ENCODE data around the gene BCAT1. TPM values are rescaled to one million over a fixed set of nuclear protein-coding genes. Genes with fewer than 3 reads are reported as not detected.

Gene BCAT1
- total RNA-seq, 4 donors from 2014 or later: 0.80 to 14.0 (median 3.9) TPM

DNA sequence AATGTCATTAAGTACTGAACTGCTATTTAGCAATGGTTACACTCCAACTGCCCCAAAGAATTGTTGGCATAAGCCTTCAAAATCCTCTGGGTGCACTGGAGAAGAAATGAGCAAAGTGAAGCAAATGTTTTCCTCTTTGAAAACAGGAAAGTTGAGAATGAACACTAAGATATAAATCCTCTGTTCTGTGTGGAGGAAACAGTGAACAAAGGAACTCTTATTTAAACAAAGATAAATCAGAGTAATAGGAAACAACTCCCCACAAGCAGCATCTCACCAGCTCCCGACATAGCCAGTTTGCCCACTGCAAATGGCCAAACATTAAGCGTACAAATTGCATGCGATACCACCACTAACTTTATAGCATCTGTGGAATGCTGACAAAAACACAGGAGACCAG lies 54.0 kb downstream of the BCAT1 start:
- Histone ChIP-seq H3K4me1 (no peaks in the 10 kb centered on the region), H3K27me3 (no peaks in the 10 kb centered on the region), H3K36me3 (no peaks in the 10 kb centered on the region), H3K27ac (no peak overlapping the region), H3K4me3 (no peak overlapping the region), H3K9me3 (no peaks in the 10 kb centered on the region)
- 36 to 70% methylated on average over 3 of the region's 3 CpGs for WGBS, 2 donors (ENCODE audit: low coverage in 1 of 2)
- in situ Hi-C loops (cut with MboI; ENCODE audit: low pct_ligation_motif_present in 1 of 4, low pct_unique_long_range_greater_than_20kb in 1 of 4, low sequenced_read_pairs in 3 of 4): no loop called here
- no peak for DNase-seq
- intact Hi-C loops (cut with DNase I; ENCODE audit: low total_unique reads): no loop called here
- TF ChIP-seq, protein P1, sequence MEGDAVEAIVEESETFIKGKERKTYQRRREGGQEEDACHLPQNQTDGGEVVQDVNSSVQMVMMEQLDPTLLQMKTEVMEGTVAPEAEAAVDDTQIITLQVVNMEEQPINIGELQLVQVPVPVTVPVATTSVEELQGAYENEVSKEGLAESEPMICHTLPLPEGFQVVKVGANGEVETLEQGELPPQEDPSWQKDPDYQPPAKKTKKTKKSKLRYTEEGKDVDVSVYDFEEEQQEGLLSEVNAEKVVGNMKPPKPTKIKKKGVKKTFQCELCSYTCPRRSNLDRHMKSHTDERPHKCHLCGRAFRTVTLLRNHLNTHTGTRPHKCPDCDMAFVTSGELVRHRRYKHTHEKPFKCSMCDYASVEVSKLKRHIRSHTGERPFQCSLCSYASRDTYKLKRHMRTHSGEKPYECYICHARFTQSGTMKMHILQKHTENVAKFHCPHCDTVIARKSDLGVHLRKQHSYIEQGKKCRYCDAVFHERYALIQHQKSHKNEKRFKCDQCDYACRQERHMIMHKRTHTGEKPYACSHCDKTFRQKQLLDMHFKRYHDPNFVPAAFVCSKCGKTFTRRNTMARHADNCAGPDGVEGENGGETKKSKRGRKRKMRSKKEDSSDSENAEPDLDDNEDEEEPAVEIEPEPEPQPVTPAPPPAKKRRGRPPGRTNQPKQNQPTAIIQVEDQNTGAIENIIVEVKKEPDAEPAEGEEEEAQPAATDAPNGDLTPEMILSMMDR (IDR thresholded peaks at IDR 0.05): no peak
- TF ChIP-seq EP300 (IDR thresholded peaks at IDR 0.05; ENCODE audit: low read depth) (no peak), POLR2A (IDR thresholded peaks at IDR 0.05) (no peak), POLR2AphosphoS5 (IDR thresholded peaks at IDR 0.05) (no peak)

DNA sequence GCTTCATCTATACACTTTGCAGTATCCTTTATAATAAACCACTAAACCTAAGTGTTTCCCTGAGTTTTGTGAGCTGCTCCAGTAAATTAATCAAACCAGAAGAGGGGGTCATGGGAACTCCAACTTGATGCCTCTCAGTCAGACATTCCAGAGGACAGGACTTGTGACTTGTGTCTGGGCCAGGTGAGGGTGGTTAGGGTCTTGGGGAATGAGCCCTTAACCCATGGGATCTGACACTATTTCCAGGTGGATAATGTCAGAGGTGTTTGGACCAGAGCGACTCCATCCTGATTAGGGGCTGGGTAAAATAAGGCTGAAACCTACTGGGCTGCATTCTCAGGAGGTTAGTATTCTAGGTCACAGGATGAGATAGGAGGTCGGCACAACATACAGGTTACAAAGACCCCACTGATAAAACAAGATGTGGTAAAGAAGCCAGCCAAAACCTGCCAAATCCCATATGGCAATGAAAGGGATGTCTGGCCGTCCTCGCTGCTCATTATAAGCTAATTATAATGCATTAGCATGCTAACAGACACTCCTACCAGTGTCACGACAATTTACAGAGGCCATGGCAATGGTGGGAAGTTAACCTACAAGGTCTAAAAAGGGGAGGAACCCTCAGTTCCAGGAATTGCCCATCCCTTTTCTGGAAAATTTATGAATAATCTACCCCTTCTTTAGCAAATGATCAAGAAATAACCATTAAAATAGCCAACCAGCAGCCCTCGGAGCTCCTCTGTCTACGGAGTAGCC lies 58.7 kb downstream of the BCAT1 start:
- H3K36me3 ChIP-seq: no peaks in the 10 kb centered on the region
- intact Hi-C loops (cut with DNase I; ENCODE audit: low total_unique reads): no loop called here
- no peaks in the 10 kb centered on the region for H3K27me3 ChIP-seq
- no peak for DNase-seq
- in situ Hi-C loops (cut with MboI; ENCODE audit: low pct_ligation_motif_present in 1 of 4, low pct_unique_long_range_greater_than_20kb in 1 of 4, low sequenced_read_pairs in 3 of 4): no loop called here
- 91% methylated on average over 6 to 7 of the region's 7 CpGs for WGBS, 2 donors (ENCODE audit: low coverage in 1 of 2)
- no peaks in the 10 kb centered on the region for H3K9me3 ChIP-seq
- no peak overlapping the region for H3K27ac ChIP-seq
- no peaks in the 10 kb centered on the region for H3K4me1 ChIP-seq
- no peak overlapping the region for H3K4me3 ChIP-seq
- TF ChIP-seq, protein P1 (IDR thresholded peaks at IDR 0.05): no peak
- TF ChIP-seq POLR2A (IDR thresholded peaks at IDR 0.05) (no peak), POLR2AphosphoS5 (IDR thresholded peaks at IDR 0.05) (no peak), EP300 (IDR thresholded peaks at IDR 0.05; ENCODE audit: low read depth) (no peak)

DNA sequence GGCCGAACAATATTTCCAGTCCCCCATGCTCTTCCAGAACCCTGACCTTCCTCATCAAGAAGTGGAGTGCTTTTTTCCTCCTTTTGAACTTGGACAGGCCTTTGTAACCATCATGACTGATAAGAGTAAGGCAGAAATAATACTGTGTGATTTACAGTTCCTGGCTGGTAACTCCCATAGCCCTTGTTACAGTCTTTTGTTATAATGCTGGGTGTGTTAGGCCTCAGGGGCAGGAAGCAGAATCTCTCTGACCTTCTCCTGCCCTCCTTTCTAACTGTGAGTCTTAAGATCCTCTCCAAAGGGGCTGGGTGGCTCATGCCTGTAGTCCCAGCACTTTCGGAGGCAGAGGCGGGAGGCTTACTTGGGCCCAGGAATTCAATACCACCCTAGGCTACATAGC lies 59.5 kb downstream of the BCAT1 start:
- Histone ChIP-seq H3K36me3 (no peaks in the 10 kb centered on the region), H3K9me3 (no peaks in the 10 kb centered on the region), H3K27ac (no peak overlapping the region), H3K4me3 (no peak overlapping the region), H3K4me1 (no peaks in the 10 kb centered on the region), H3K27me3 (no peaks in the 10 kb centered on the region)
- WGBS, 2 donors (ENCODE audit: low coverage in 1 of 2): 92 to 100% methylated on average over 1 to 3 of the region's 3 CpGs
- DNase-seq: no peak
- in situ Hi-C loops (cut with MboI; ENCODE audit: low pct_ligation_motif_present in 1 of 4, low pct_unique_long_range_greater_than_20kb in 1 of 4, low sequenced_read_pairs in 3 of 4): no loop called here
- intact Hi-C loops (cut with DNase I; ENCODE audit: low total_unique reads): no loop called here
- no peak for TF ChIP-seq POLR2AphosphoS5 (IDR thresholded peaks at IDR 0.05)
- TF ChIP-seq EP300 (IDR thresholded peaks at IDR 0.05; ENCODE audit: low read depth): no peak
- TF ChIP-seq POLR2A (IDR thresholded peaks at IDR 0.05): no peak
- TF ChIP-seq, protein P1 (IDR thresholded peaks at IDR 0.05): no peak

DNA sequence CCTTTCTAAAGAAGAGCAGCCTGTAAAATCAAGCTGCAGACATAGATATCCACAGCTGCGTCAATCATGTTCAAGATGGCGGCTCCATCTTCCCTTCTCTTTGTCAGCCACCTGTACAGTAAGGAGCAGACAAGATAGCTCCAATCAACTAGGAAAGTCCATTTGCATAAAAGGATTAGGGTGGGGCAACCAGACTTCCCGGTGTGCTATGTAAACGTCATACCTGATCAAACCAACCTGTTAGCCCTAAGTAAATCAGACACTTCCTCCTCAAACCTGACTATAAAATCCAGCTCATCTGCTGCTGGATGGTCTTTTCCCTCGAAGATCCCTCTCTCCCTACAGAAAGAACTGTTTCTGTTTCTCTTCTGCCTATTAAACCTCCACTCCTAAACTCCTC lies 60.1 kb downstream of the BCAT1 start:
- no peak for DNase-seq
- Histone ChIP-seq H3K4me3 (no peak overlapping the region), H3K4me1 (no peaks in the 10 kb centered on the region), H3K36me3 (no peaks in the 10 kb centered on the region), H3K9me3 (no peaks in the 10 kb centered on the region), H3K27me3 (no peaks in the 10 kb centered on the region), H3K27ac (no peak overlapping the region)
- TF ChIP-seq POLR2AphosphoS5 (IDR thresholded peaks at IDR 0.05) (no peak), POLR2A (IDR thresholded peaks at IDR 0.05) (no peak), EP300 (IDR thresholded peaks at IDR 0.05; ENCODE audit: low read depth) (no peak)
- TF ChIP-seq, protein P1 (IDR thresholded peaks at IDR 0.05): no peak
- intact Hi-C loops (cut with DNase I; ENCODE audit: low total_unique reads) (no loop called here), in situ Hi-C loops (cut with MboI; ENCODE audit: low pct_ligation_motif_present in 1 of 4, low pct_unique_long_range_greater_than_20kb in 1 of 4, low sequenced_read_pairs in 3 of 4) (no loop called here)
- 65 to 80% methylated on average over 2 to 5 of the region's 5 CpGs for WGBS, 2 donors (ENCODE audit: low coverage in 1 of 2)

All from transverse colon (tissue), 4 donors.